GM12878 (cell line): ENCODE results near the gene UROC1.

Experiments used
- CEBPB ChIP-seq, 2 experiments: fragments of 150-350 bp in 1 of 2; IDR thresholded peaks; 2 replicates each; pipeline ENCODE4 v1.6.1; 2012 to 2014; ENCODE audit warnings: low read depth in 2 of 2, low read length in 2 of 2, borderline replicate concordance in 1 of 2, inconsistent platforms in 1 of 2
- CTCF ChIP-seq, 3 experiments: IDR thresholded peaks in 2 of 3; conservative IDR thresholded peaks in 1 of 3; 2 replicates each; pipeline ENCODE4 v1.5.1; 2011; ENCODE audit warnings: low read depth in 3 of 3, low read length in 3 of 3, mild to moderate bottlenecking in 3 of 3, control low read depth in 2 of 3, moderate library complexity in 2 of 3, inconsistent platforms in 1 of 3, mixed read lengths in 1 of 3; ENCODE audit not compliant: control insufficient read depth in 2 of 3, insufficient read depth in 1 of 3; ENCODE audit errors: extremely low read depth in 1 of 3
- GABPA ChIP-seq: IDR thresholded peaks from 2 replicates; pipeline ENCODE4 v1.6.1; 2014; ENCODE audit warnings: antibody characterized with exemption, low read depth, mild to moderate bottlenecking, inconsistent platforms
- KDM1A ChIP-seq: fragments of 200-600 bp; sonication (generic); IDR thresholded peaks from 2 replicates; pipeline ENCODE4 v1.6.1; 2016; ENCODE audit warnings: borderline replicate concordance
- POLR2A ChIP-seq: IDR thresholded peaks from 2 replicates; pipeline ENCODE4 v1.6.1; 2011; ENCODE audit warnings: low read depth, mild to moderate bottlenecking, low read length
- POLR2AphosphoS5 ChIP-seq: IDR thresholded peaks from 2 replicates; pipeline ENCODE4 v1.6.1; 2011; ENCODE audit warnings: mild to moderate bottlenecking, low read length, inconsistent platforms
- RAD21 ChIP-seq: IDR thresholded peaks from 2 replicates; pipeline ENCODE4 v1.6.1; 2011; ENCODE audit warnings: mild to moderate bottlenecking, low read depth, low read length, moderate library complexity; ENCODE audit not compliant: insufficient read depth
- TAF1 ChIP-seq: IDR thresholded peaks from 2 replicates; pipeline ENCODE4 v1.6.1; 2011; ENCODE audit warnings: mild to moderate bottlenecking, low read depth, low read length, borderline replicate concordance
- USF2 ChIP-seq: IDR thresholded peaks from 2 replicates; pipeline ENCODE4 v1.6.1; 2011; ENCODE audit warnings: low read depth, low read length, improper control_type of control experiment, borderline replicate concordance

- TF ChIP-seq CTCF (IDR thresholded peaks at IDR 0.05 in 2 of 3, conservative IDR thresholded peaks at IDR 0.05 in 1 of 3; ENCODE audit: control insufficient read depth in 2 of 3, extremely low read depth in 1 of 3, insufficient read depth in 1 of 3, low read depth in 3 of 3, low read length in 3 of 3) (no peak), KDM1A (no peak), TAF1 (no peak), GABPA (no peak), POLR2AphosphoS5 (no peak), USF2 (no peak), CEBPB (IDR thresholded peaks at IDR 0.05; ENCODE audit: borderline replicate concordance in 1 of 2, low read depth in 2 of 2, low read length in 2 of 2) (no peak), POLR2A (no peak), RAD21 (no peak)
Measured at GRCh38 chr3:126526668-126527005, 9.1 kb upstream of the UROC1 start.
